IMR-90 (cell line): ENCODE results near the gene CD276. TPM values are rescaled to one million over a fixed set of nuclear protein-coding genes. Genes with fewer than 3 reads are reported as not detected.
A peak's percentile ranks its signal among the peaks of the same experiment; 100 is the strongest.

Experiments used
- ATAC-seq: fragments of 200-7000 bp; cut with Tn5 transposase; 2 replicates; pipeline ENCODE4 v1.9.1; 2020; ENCODE audit warnings: low read depth, mild to moderate bottlenecking, moderate library complexity
- BruUV-seq: library from RNA; stranded (reverse); fragments of 400-500 nt; replicated peaks from 2 replicates; lab custom pipeline; 2021; lab: Mats Ljungman, UMichigan
- CTCF ChIA-PET: fragments of 300-600 bp; formaldehyde crosslinking; extraction: SDS; loops from one replicate; lab custom pipeline; 2021; ENCODE audit warnings: antibody characterized with exemption; lab: Yijun Ruan, JAX
- POLR2A ChIA-PET: fragments of 300-600 bp; sonication (Branson Sonifier 250); formaldehyde crosslinking; loops from one replicate; lab custom pipeline; 2022; ENCODE audit warnings: antibody characterized with exemption; ENCODE audit not compliant: unreplicated experiment; lab: Charles Lee
- DNase-seq: peaks from one replicate; pipeline ENCODE4 v3.0.0; 2013
- H2AFZ ChIP-seq: replicated peaks from 2 replicates; pipeline ENCODE3; 2013; ENCODE audit warnings: low read length, mild to moderate bottlenecking; ENCODE audit not compliant: poor library complexity
- H2AK5ac ChIP-seq: 2 replicates; pipeline ENCODE4 v1.6.1; 2013; ENCODE audit warnings: low read depth, low read length, inconsistent platforms
- H2AK9ac ChIP-seq: replicated peaks from 2 replicates; pipeline ENCODE3; 2013; ENCODE audit warnings: mild to moderate bottlenecking, low read depth, low read length, moderate library complexity; ENCODE audit not compliant: poor library complexity
- H2BK120ac ChIP-seq: 2 replicates; pipeline ENCODE4 v1.6.1; 2013; ENCODE audit warnings: low read depth, low read length, inconsistent platforms
- H2BK15ac ChIP-seq: 3 replicates; pipeline ENCODE4 v1.6.1; 2013; ENCODE audit warnings: low read depth, low read length, inconsistent platforms
- H2BK20ac ChIP-seq: 2 replicates; pipeline ENCODE4 v1.6.1; 2013; ENCODE audit warnings: low read depth, mild to moderate bottlenecking, inconsistent platforms, low read length, moderate library complexity
- H2BK5ac ChIP-seq: 2 replicates; pipeline ENCODE4 v1.6.1; 2013; ENCODE audit warnings: mild to moderate bottlenecking, low read depth, low read length, inconsistent platforms; ENCODE audit not compliant: poor library complexity, severe bottlenecking
- H3K14ac ChIP-seq: replicated peaks from 2 replicates; pipeline ENCODE4 v1.6.1; 2013; ENCODE audit warnings: low read depth, low read length, inconsistent platforms
- H3K18ac ChIP-seq: 2 replicates; pipeline ENCODE4 v1.6.1; 2013; ENCODE audit warnings: low read depth, low read length, control low read depth
- H3K23ac ChIP-seq: 2 replicates; pipeline ENCODE4 v1.6.1; 2013; ENCODE audit warnings: low read depth, low read length, inconsistent platforms
- H3K27ac ChIP-seq: 2 replicates; pipeline ENCODE4 v1.5.1; 2013; ENCODE audit warnings: mild to moderate bottlenecking, control low read depth, low read length; ENCODE audit not compliant: insufficient read depth
- H3K27me3 ChIP-seq: 2 replicates; pipeline ENCODE4 v1.6.1; 2013; ENCODE audit warnings: low read length; ENCODE audit not compliant: control insufficient read depth, insufficient read depth
- H3K36me3 ChIP-seq: 2 replicates; pipeline ENCODE4 v1.6.1; 2013; ENCODE audit warnings: low read length, mixed read lengths; ENCODE audit not compliant: control insufficient read depth, insufficient read depth
- H3K4ac ChIP-seq: 2 replicates; pipeline ENCODE4 v1.6.1; 2013; ENCODE audit warnings: low read depth, low read length, inconsistent platforms
- H3K4me1 ChIP-seq: 2 replicates; pipeline ENCODE4 v1.6.1; 2013; ENCODE audit warnings: low read length, mixed read lengths; ENCODE audit not compliant: control insufficient read depth, insufficient read depth
- H3K4me2 ChIP-seq: 2 replicates; pipeline ENCODE4 v1.6.1; 2013; ENCODE audit warnings: low read depth, mild to moderate bottlenecking, control low read depth, low read length, moderate library complexity
- H3K4me3 ChIP-seq: 2 replicates; pipeline ENCODE4 v1.5.1; 2013; ENCODE audit warnings: low read depth, mild to moderate bottlenecking, control low read depth, low read length, moderate library complexity; ENCODE audit not compliant: insufficient read depth
- H3K56ac ChIP-seq: 2 replicates; pipeline ENCODE4 v1.6.1; 2013; ENCODE audit warnings: low read length, inconsistent platforms; ENCODE audit not compliant: insufficient read depth; ENCODE audit errors: extremely low read depth
- H3K79me1 ChIP-seq, 2 experiments: 2 replicates each; pipeline ENCODE4 v1.6.1; 2013; ENCODE audit warnings: low read length in 2 of 2, inconsistent platforms in 1 of 2, low read depth in 1 of 2
- H3K9ac ChIP-seq: 2 replicates; pipeline ENCODE4 v1.6.1; 2013; ENCODE audit warnings: low read depth, low read length, control low read depth
- H3K9me1 ChIP-seq: 2 replicates; pipeline ENCODE4 v1.6.1; 2013; ENCODE audit warnings: low read length, inconsistent platforms; ENCODE audit not compliant: insufficient read depth
- H3K9me3 ChIP-seq: 2 replicates; pipeline ENCODE4 v1.6.1; 2013; ENCODE audit warnings: low read length; ENCODE audit not compliant: control insufficient read depth, insufficient read depth
- H4K20me1 ChIP-seq: 2 replicates; pipeline ENCODE4 v1.6.1; 2013; ENCODE audit warnings: low read length, inconsistent platforms; ENCODE audit not compliant: insufficient read depth
- H4K5ac ChIP-seq: 2 replicates; pipeline ENCODE4 v1.6.1; 2013; ENCODE audit warnings: mild to moderate bottlenecking, low read depth, low read length, control low read depth
- H4K8ac ChIP-seq, 2 experiments: 2 replicates each; pipeline ENCODE4 v1.6.1; 2013; ENCODE audit warnings: low read depth in 2 of 2, low read length in 2 of 2, control low read depth in 1 of 2, inconsistent platforms in 1 of 2
- H4K91ac ChIP-seq: 2 replicates; pipeline ENCODE4 v1.6.1; 2013; ENCODE audit warnings: low read depth, low read length, inconsistent platforms; ENCODE audit not compliant: insufficient read depth
- BHLHE40 ChIP-seq: fragments of 150-350 bp; IDR thresholded peaks from 2 replicates; pipeline ENCODE4 v1.6.1; 2016; ENCODE audit warnings: mild to moderate bottlenecking, low read depth, low read length
- WGBS, 2 experiments: methylation state at CpG; one replicate each; pipeline versions ENCODE4 v1.1.5 to v1.1.7; 2013; ENCODE audit warnings: missing lambda C conversion rate in 2 of 2; ENCODE audit not compliant: insufficient read length in 1 of 2; ENCODE audit errors: extremely low coverage in 2 of 2; 5-methylcytosine and 5-hydroxymethylcytosine counted together
- dilution Hi-C: fragments of 300-500 bp; cut with HindIII; formaldehyde crosslinking; loops from one replicate; pipeline ENCODE4 v1.14.3; 2018; ENCODE audit warnings: low sequenced_read_pairs; ENCODE audit not compliant: unreplicated experiment
- in situ Hi-C: fragments of 300-500 bp; cut with MboI; formaldehyde crosslinking; loops from 3 replicates; pipeline ENCODE4 v1.14.3; 2019; ENCODE audit warnings: low sequenced_read_pairs, inconsistent platforms, mixed read lengths
- intact Hi-C: fragments of 100-400 bp; cut with micrococcal nuclease; formaldehyde crosslinking; loops from 2 replicates; pipeline ENCODE4 v1.10.0; 2022
- polyA plus RNA-seq, 3 experiments: library from polyadenylated mRNA; depleted of rRNA; stranded (reverse); fragments of >200 nt; gene quantifications; 2 replicates each; pipeline ENCODE4 v1.2.3, GENCODE V29; 2012; ENCODE audit warnings: low replicate concordance in 1 of 3
- total RNA-seq: library from RNA; depleted of rRNA; stranded (reverse); fragments of >200 nt; gene quantifications from 2 replicates; pipeline ENCODE4 v1.2.3, GENCODE V29; 2012

Gene CD276
- total and polyA plus RNA-seq, 2 of the 4 experiments (the other 2 are of a cell fraction) = 30.8 to 149 TPM

DNA sequence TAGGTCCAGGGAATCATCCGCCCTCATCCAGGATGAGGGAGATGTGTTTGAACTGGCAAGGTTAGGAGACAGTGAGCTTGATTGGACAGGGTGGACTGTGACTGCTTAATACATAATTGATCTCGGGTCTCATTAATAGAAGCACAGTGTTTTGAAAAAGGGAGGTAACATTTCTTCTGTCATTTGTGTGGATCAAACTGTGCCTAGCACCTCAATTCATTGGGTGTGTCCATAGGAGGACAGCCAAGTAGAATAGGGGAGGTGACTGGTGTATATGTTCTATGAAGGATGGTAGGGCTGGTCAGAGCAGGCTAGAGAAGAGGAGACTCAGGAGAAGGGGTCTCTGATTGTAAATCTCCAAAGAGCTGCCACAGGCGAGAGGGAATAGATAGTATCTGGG lies 71.8 kb downstream of the CD276 start:
- Histone ChIP-seq H2BK15ac (no peak overlapping the region), H3K27me3 (peaks cover 77% of the 10 kb centered on the region), H3K18ac (no peak overlapping the region), H3K9me3 (peaks cover 2% of the 10 kb centered on the region; the same call in 1 of the 2 replicates), H3K9ac (no peak overlapping the region), H4K20me1 (no peaks in the 10 kb centered on the region; the same call in none of the 2 replicates), H2BK120ac (no peak overlapping the region), H3K4ac (no peak overlapping the region), H3K56ac (no peak overlapping the region), H2BK5ac (no peak overlapping the region), H4K5ac (no peak overlapping the region), H4K91ac (no peak overlapping the region), H3K4me2 (no peak overlapping the region), H3K27ac (no peak overlapping the region), H2AK9ac (peak overlapping the region; percentile 42), H2AK5ac (no peak overlapping the region), H3K23ac (no peak overlapping the region; the same call in 1 of the 2 replicates), H2BK20ac (no peak overlapping the region), H3K14ac (no peak overlapping the region), H2AFZ (no peak overlapping the region), H3K4me3 (no peak overlapping the region), H3K79me1 (no peaks in the 10 kb centered on the region), H3K4me1 (no peaks in the 10 kb centered on the region), H3K36me3 (no peaks in the 10 kb centered on the region), H3K9me1 (peaks cover 3% of the 10 kb centered on the region; the same call in 1 of the 2 replicates), H4K8ac (no peak overlapping the region)
- intact Hi-C loops (no loop called here), in situ Hi-C loops (no loop called here), dilution Hi-C loops (no loop called here)
- DNase-seq (no peak), ATAC-seq (no peak)
- no peak for TF ChIP-seq BHLHE40
- ChIA-PET CTCF (no interaction called here), POLR2A (no interaction called here)
- no TSS peak for BruUV-seq
- WGBS, 2 experiments = 82% methylated on average over 2 of the region's 3 CpGs; no CpG with 5 or more reads in 1 of the 2 experiments
